Psoas muscle (tissue), 8 donors: ENCODE measurements around the gene MCL1. TPM values are rescaled to one million over a fixed set of nuclear protein-coding genes. Genes with fewer than 3 reads are reported as not detected.

Experiments
- ATAC-seq, 4 donors: fragments of 200-7000 bp; cut with Tn5 transposase; one replicate each; pipeline ENCODE4 v1.9.1; 2020; ENCODE audit warnings: moderate library complexity in 3 of 4, mild to moderate bottlenecking in 2 of 4
- DNase-seq, 2 donors: peaks; one replicate each; pipeline ENCODE4 v3.0.0-alpha.2; 2020
- H3K27ac ChIP-seq: fragments of 200-600 bp; one replicate; pipeline ENCODE4 v1.8.0; 2022
- H3K27me3 ChIP-seq, 3 donors: fragments of 200-600 bp in 1 of 3; one replicate each; pipeline versions ENCODE4 v1.6.1 to v1.8.0; 2013 to 2022; ENCODE audit warnings: low read length in 2 of 3, mild to moderate bottlenecking in 2 of 3, moderate library complexity in 1 of 3; ENCODE audit not compliant: insufficient read depth in 3 of 3
- H3K36me3 ChIP-seq, 2 donors: fragments of 200-600 bp in 1 of 2; one replicate each; pipeline versions ENCODE4 v1.6.1 to v1.8.0; 2013 to 2022; ENCODE audit warnings: low read depth in 1 of 2, mild to moderate bottlenecking in 1 of 2, moderate library complexity in 1 of 2; ENCODE audit not compliant: insufficient read depth in 1 of 2
- H3K4me1 ChIP-seq: fragments of 200-600 bp; one replicate; pipeline ENCODE4 v1.8.0; 2022
- H3K4me3 ChIP-seq: fragments of 200-600 bp; one replicate; pipeline ENCODE4 v1.8.0; 2022; ENCODE audit warnings: mild to moderate bottlenecking
- H3K9me3 ChIP-seq: fragments of 200-600 bp; one replicate; pipeline ENCODE4 v1.8.0; 2022
- WGBS, 3 donors: extraction: QIAGEN DNeasy Blood & Tissue Kit; methylation state at CpG; one replicate each; pipeline versions ENCODE4 v1.1.6 to v1.1.7; 2013; 5-methylcytosine and 5-hydroxymethylcytosine counted together
- intact Hi-C, 2 donors: fragments of 100-400 bp; cut with DNase I; formaldehyde crosslinking; loops; one replicate each; pipeline versions ENCODE4 v1.11.0 to v1.14.2; 2022
- polyA plus RNA-seq, 3 donors: library from polyadenylated mRNA; stranded (reverse); fragments of 200-250 nt; gene quantifications; one replicate each; pipeline ENCODE4 v1.2.3, GENCODE V29; 2013
- total RNA-seq, 4 donors: library from RNA; stranded (reverse); fragmentation: NEBNext Ultra II Directional in 2 of 4; extraction: Animal tissue kit (Norgen Biotek cat#: 25700) in 2 of 4; gene quantifications; one replicate each; pipeline versions ENCODE4 v1.2.1 to v1.2.4, GENCODE V29; 2021 to 2023
- TF ChIP-seq, protein P1 (sequence below): fragments of 200-600 bp; IDR thresholded peaks from one replicate; pipeline ENCODE4 v1.8.0; 2022; ENCODE audit warnings: antibody characterized with exemption
- donor health status: healthy with polysubstance abuse.
- donor health status: DM: no; HTN: no; CAD: no; lungs with moderate emphysema.
- donor health status: Bipolar disorder and iron deficiency.
- donor health status: healthy.
- donor health status: DM: yes; HTN: yes; CAD: no.
- donor health status: DM: no; HTN: no; CAD: no.
- donor health status: DM: no; HTN: no; CAD: no.
- donor health status: DM: yes; HTN: yes; CAD: no.

The MCL1 gene
- total and polyA plus RNA-seq, 7 donors: 97.2 to 192 (median 128) TPM

DNA sequence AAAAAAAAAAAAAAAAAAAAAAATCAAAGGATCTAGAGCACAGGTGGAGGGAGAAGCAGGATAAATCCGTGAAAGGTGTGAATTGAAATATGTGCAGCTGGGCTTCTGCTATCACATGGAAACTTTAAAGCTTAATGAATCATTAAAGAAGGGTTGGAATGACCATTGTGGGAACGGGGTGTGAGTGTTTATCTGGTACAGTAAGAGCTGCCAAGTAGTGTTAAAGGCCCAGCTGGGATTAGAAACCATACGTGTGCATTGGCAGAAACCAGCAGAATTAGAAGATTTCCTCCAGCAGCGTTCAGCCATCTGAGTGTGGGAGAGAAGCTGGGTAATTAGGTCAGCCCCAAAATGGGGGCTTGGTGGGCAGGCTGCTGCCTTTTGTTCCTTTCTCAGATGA is 50.4 kb downstream of the MCL1 start:
- Histone ChIP-seq H3K4me1 (peaks cover 13% of the 10 kb centered on the region), H3K9me3 (no peaks in the 10 kb centered on the region), H3K27me3 (no peaks in the 10 kb centered on the region), H3K4me3 (no peak overlapping the region), H3K36me3 (no peaks in the 10 kb centered on the region), H3K27ac (no peak overlapping the region)
- intact Hi-C loops: no loop called here
- WGBS, 3 donors: 10 to 25% (median 14%) methylated on average over 4 of the region's 4 CpGs
- DNase-seq (no peak), ATAC-seq (no peak)
- TF ChIP-seq, protein P1, sequence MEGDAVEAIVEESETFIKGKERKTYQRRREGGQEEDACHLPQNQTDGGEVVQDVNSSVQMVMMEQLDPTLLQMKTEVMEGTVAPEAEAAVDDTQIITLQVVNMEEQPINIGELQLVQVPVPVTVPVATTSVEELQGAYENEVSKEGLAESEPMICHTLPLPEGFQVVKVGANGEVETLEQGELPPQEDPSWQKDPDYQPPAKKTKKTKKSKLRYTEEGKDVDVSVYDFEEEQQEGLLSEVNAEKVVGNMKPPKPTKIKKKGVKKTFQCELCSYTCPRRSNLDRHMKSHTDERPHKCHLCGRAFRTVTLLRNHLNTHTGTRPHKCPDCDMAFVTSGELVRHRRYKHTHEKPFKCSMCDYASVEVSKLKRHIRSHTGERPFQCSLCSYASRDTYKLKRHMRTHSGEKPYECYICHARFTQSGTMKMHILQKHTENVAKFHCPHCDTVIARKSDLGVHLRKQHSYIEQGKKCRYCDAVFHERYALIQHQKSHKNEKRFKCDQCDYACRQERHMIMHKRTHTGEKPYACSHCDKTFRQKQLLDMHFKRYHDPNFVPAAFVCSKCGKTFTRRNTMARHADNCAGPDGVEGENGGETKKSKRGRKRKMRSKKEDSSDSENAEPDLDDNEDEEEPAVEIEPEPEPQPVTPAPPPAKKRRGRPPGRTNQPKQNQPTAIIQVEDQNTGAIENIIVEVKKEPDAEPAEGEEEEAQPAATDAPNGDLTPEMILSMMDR: no peak

DNA sequence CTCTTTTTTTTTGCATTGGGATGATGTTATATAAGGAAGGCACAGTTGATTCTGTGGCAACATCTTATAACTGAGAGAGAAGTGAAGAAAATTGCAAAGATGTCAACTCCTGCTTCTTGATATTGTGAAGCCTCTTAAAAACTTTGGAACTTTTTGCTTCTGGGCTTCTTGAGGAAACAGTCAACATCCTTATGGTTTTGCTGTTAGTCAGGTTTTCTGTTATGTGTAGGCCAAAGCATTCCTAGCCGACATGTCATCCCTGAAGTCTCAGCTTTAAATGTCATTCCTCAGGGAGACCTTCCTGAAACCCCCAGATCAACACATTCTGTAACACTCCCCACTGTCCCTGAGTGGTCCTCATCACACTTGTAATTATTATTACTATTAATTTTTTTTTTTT is 51.2 kb downstream of the MCL1 start:
- Histone ChIP-seq H3K4me1 (peaks cover 13% of the 10 kb centered on the region), H3K36me3 (no peaks in the 10 kb centered on the region), H3K27me3 (no peaks in the 10 kb centered on the region), H3K9me3 (no peaks in the 10 kb centered on the region), H3K27ac (no peak overlapping the region), H3K4me3 (no peak overlapping the region)
- 86 to 93% (median 89%) methylated on average over 1 of the region's 1 CpG for WGBS, 3 donors
- ATAC-seq: no peak
- intact Hi-C loops: no loop called here
- no peak for DNase-seq
- TF ChIP-seq, protein P1: no peak

DNA sequence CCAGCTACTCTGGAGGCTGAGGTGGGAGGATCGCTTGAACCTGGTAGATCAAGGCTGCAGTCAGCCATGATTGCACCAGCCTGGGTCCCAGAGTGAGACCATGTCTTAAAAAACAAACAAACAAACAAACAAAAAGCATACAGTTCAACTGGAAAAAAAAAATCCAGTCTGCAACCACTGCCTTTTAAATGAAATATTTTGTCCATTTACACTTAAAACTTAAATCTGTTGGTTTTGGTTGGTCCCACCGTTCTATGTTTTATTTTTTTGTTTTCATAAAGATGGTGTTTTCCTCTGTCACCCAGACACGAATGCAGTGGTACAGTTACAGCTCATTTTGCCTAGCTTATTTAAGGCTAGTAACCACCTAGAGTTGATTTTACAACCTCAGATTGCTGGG is 54.1 kb downstream of the MCL1 start:
- Histone ChIP-seq H3K4me3 (no peak overlapping the region), H3K27ac (no peak overlapping the region), H3K4me1 (peaks cover 11% of the 10 kb centered on the region), H3K36me3 (no peaks in the 10 kb centered on the region), H3K27me3 (no peaks in the 10 kb centered on the region), H3K9me3 (no peaks in the 10 kb centered on the region)
- 83 to 93% (median 88%) methylated on average over 3 of the region's 3 CpGs for WGBS, 3 donors
- ATAC-seq (no peak), DNase-seq (no peak)
- TF ChIP-seq, protein P1: no peak
- intact Hi-C loops: no loop called here

Other genes starting within 250 kb of the MCL1 start
- 10 to 100 TPM; 18.5 to 33.7 (median 29.7) TPM for gene RPRD2, start 215.5 kb downstream of the MCL1 start, total RNA-seq
- gene RPRD2, start 215.5 kb downstream of the MCL1 start, polyA plus RNA-seq: 10 to 100 TPM in 1 of 3 donors, 1 to 10 TPM in 2; 5.0 to 22.1 (median 8.9) TPM
- gene TARS2, start 92.2 kb downstream of the MCL1 start, total RNA-seq: 10 to 100 TPM; 20.8 to 44.5 (median 32.9) TPM
- 10 to 100 TPM in 2 of 3 donors, 1 to 10 TPM in 1; 9.6 to 24.0 (median 13.5) TPM for gene TARS2, start 92.2 kb downstream of the MCL1 start, polyA plus RNA-seq
- gene ECM1, start 71.5 kb downstream of the MCL1 start, total RNA-seq: 1 to 10 TPM; 2.9 to 4.6 (median 4.1) TPM
- gene ECM1, start 71.5 kb downstream of the MCL1 start, polyA plus RNA-seq: 1 to 10 TPM; 1.8 to 8.5 (median 2.7) TPM
- gene FALEC, start 63.9 kb downstream of the MCL1 start, total RNA-seq: not detected
- 1 to 10 TPM in 1 of 3 donors, under 1 TPM in 2; 0.38 to 1.2 (median 0.39) TPM for gene FALEC, start 63.9 kb downstream of the MCL1 start, polyA plus RNA-seq
- gene ADAMTSL4, start 30.2 kb downstream of the MCL1 start, total RNA-seq: 100 to 1,000 TPM in 1 of 4 donors, 10 to 100 TPM in 3; 17.1 to 109 (median 31.6) TPM
- gene ADAMTSL4, start 30.2 kb downstream of the MCL1 start, polyA plus RNA-seq: 10 to 100 TPM in 2 of 3 donors, 1 to 10 TPM in 1; 7.4 to 32.6 (median 20.4) TPM
- gene ENSA, start 50.0 kb upstream of the MCL1 start, total RNA-seq: 100 to 1,000 TPM; 120 to 196 (median 162) TPM
- 100 to 1,000 TPM in 2 of 3 donors, 10 to 100 TPM in 1; 76.7 to 199 (median 130) TPM for gene ENSA, start 50.0 kb upstream of the MCL1 start, polyA plus RNA-seq
- gene GOLPH3L, start 117.5 kb upstream of the MCL1 start, total RNA-seq: 10 to 100 TPM; 12.0 to 22.4 (median 13.6) TPM
- gene GOLPH3L, start 117.5 kb upstream of the MCL1 start, polyA plus RNA-seq: 10 to 100 TPM in 2 of 3 donors, 1 to 10 TPM in 1; 6.6 to 27.5 (median 11.5) TPM
- gene HORMAD1, start 141.3 kb upstream of the MCL1 start, total RNA-seq: under 1 TPM in 1 of 4 donors, not detected in 3; 0.48 TPM
- not detected for gene HORMAD1, start 141.3 kb upstream of the MCL1 start, polyA plus RNA-seq
- 10 to 100 TPM in 3 of 4 donors, 1 to 10 TPM in 1; 9.7 to 14.5 (median 11.4) TPM for gene CTSS, start 186.2 kb upstream of the MCL1 start, total RNA-seq
- gene CTSS, start 186.2 kb upstream of the MCL1 start, polyA plus RNA-seq: 1 to 10 TPM; 2.4 to 4.1 (median 2.5) TPM
- 10 to 100 TPM in 1 of 4 donors, 1 to 10 TPM in 3; 2.8 to 16.9 (median 5.7) TPM for gene CTSK, start 228.7 kb upstream of the MCL1 start, total RNA-seq
- 1 to 10 TPM; 2.9 to 4.5 (median 3.4) TPM for gene CTSK, start 228.7 kb upstream of the MCL1 start, polyA plus RNA-seq